ENCODE measurements around the gene WNT8B. TPM values are rescaled to one million over a fixed set of nuclear protein-coding genes. Genes with fewer than 3 reads are reported as not detected.

WNT8B gene
- total RNA-seq, 1 donor from 2014 or later = not detected

DNA sequence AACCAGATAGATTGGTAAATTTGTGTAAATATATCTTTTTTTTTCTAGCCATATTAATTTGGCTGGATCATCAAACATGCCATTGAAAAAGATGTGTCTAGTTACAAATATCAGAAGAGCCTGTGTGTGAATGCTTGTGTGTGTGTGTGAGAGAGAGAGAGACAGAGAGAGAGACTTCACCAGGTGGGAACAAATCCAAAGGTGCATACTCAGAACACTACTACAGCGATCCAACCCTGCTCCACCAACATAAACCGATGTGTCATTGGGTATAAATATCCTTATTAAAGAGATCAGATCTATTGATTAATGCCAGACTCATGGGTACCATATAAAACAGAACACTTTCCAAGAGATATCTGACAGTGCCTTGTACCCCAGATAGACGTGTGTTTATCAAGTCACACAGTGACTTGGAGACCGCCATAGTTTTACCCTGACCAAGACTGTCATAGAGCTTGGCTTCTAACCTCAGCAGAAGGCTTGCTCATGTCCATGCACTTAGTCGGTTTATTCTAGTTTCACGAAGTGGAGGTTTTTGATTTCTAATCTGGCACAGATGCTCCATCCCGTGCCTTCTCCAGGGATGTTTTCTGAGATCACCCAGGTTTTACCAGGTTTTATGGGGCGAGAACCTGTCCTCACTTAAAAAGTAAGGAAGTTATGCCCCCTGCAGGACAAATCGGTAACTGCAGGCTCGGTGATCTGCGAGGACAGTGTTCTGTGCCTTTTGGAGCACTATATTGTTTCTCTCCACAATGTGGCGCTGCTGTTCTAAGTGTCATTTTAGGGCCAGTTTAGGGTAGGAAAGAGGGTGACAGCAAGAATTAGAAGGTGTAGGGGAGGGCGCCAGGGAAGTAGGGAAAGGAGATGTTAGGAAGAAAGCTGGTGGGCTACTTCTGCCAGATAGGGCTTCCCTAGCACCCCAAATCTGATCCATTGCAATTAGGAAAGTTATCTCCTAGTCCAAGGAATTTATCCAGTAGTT is 29.3 kb upstream of the WNT8B start:
- H3K27ac Mint-ChIP-seq (ENCODE audit: unreplicated experiment) = peak overlapping the region; percentile 71
- no peak overlapping the region for H3K4me3 Mint-ChIP-seq (ENCODE audit: unreplicated experiment)

DNA sequence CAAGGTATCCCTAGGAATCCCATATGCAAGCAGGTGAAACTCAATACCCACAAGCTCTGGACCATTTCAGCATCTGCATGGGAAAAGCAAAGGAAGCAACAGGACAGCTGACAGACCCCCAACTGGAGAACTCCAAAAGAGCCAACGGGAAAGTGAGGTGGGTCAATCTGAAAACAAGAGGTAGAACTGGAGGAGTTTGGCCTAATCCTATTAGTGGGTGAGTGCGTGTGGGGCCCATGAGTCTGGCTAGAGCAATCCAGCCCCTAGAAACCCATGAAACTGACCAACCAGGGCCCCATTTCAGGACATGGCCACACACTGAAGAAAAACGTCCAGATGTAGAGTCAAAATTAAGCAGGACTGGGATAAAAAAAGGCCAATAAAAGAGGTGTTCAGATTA is 26.6 kb upstream of the WNT8B start:
- H3K4me1 Mint-ChIP-seq (ENCODE audit: low read depth, unreplicated experiment) = no peaks in the 10 kb centered on the region
- TF ChIP-seq, protein P1, sequence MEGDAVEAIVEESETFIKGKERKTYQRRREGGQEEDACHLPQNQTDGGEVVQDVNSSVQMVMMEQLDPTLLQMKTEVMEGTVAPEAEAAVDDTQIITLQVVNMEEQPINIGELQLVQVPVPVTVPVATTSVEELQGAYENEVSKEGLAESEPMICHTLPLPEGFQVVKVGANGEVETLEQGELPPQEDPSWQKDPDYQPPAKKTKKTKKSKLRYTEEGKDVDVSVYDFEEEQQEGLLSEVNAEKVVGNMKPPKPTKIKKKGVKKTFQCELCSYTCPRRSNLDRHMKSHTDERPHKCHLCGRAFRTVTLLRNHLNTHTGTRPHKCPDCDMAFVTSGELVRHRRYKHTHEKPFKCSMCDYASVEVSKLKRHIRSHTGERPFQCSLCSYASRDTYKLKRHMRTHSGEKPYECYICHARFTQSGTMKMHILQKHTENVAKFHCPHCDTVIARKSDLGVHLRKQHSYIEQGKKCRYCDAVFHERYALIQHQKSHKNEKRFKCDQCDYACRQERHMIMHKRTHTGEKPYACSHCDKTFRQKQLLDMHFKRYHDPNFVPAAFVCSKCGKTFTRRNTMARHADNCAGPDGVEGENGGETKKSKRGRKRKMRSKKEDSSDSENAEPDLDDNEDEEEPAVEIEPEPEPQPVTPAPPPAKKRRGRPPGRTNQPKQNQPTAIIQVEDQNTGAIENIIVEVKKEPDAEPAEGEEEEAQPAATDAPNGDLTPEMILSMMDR (IDR thresholded peaks at IDR 0.05; ENCODE audit: partially characterized antibody, unreplicated experiment) = no peak
- H3K9me3 Mint-ChIP-seq (ENCODE audit: unreplicated experiment) = peaks cover 3% of the 10 kb centered on the region
- H3K27me3 Mint-ChIP-seq (ENCODE audit: unreplicated experiment) = no peaks in the 10 kb centered on the region
- no peak overlapping the region for H3K4me3 Mint-ChIP-seq (ENCODE audit: unreplicated experiment)
- no peaks in the 10 kb centered on the region for H3K36me3 Mint-ChIP-seq (ENCODE audit: unreplicated experiment)
- H3K27ac Mint-ChIP-seq (ENCODE audit: unreplicated experiment) = no peak overlapping the region
- no peak for DNase-seq

More for the DNA sequence above, 29.3 kb upstream of the WNT8B start:
- H3K36me3 Mint-ChIP-seq (ENCODE audit: unreplicated experiment) = no peaks in the 10 kb centered on the region
- peak; percentile 95 for DNase-seq
- H3K27me3 Mint-ChIP-seq (ENCODE audit: unreplicated experiment) = no peaks in the 10 kb centered on the region
- TF ChIP-seq, protein P1 (IDR thresholded peaks at IDR 0.05; ENCODE audit: partially characterized antibody, unreplicated experiment) = peak; percentile 97
- peaks cover 1% of the 10 kb centered on the region for H3K9me3 Mint-ChIP-seq (ENCODE audit: unreplicated experiment)
- H3K4me1 Mint-ChIP-seq (ENCODE audit: low read depth, unreplicated experiment) = no peaks in the 10 kb centered on the region

DNA sequence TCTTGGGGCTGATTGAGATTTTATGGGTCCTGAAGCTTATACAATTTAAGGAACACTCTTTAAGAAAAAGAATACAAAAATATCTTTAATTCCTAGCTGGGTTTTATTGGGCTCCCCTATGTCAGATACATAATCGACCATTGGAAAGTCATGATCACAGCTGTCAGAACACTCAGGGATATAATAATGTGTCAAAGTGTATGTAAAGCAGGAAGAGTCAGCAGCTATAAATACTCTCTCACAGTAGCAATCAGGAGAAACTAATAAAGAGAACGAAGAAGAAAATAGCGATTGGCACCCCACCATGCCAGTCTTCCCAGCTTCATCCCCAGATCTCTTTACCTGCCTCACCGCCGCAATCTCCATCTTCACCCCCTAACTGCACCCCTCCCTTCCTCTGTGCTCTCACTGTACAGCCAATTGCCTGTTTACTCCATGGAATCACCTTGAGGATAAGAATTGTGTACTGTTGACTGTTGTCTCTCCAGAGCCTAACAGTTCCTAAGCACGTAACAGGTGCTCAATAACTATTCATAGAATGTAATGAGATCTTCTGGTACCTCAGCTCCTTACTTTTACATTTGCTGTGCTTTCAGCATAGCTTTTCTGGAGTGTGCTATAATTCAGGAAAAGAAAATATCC is 24.0 kb upstream of the WNT8B start:
- no peak for DNase-seq
- H3K27ac Mint-ChIP-seq (ENCODE audit: unreplicated experiment) = no peak overlapping the region
- peaks cover 3% of the 10 kb centered on the region for H3K9me3 Mint-ChIP-seq (ENCODE audit: unreplicated experiment)
- H3K4me1 Mint-ChIP-seq (ENCODE audit: low read depth, unreplicated experiment) = no peaks in the 10 kb centered on the region
- H3K36me3 Mint-ChIP-seq (ENCODE audit: unreplicated experiment) = no peaks in the 10 kb centered on the region
- TF ChIP-seq, protein P1 (IDR thresholded peaks at IDR 0.05; ENCODE audit: partially characterized antibody, unreplicated experiment) = no peak
- no peak overlapping the region for H3K4me3 Mint-ChIP-seq (ENCODE audit: unreplicated experiment)
- H3K27me3 Mint-ChIP-seq (ENCODE audit: unreplicated experiment) = no peaks in the 10 kb centered on the region

DNA sequence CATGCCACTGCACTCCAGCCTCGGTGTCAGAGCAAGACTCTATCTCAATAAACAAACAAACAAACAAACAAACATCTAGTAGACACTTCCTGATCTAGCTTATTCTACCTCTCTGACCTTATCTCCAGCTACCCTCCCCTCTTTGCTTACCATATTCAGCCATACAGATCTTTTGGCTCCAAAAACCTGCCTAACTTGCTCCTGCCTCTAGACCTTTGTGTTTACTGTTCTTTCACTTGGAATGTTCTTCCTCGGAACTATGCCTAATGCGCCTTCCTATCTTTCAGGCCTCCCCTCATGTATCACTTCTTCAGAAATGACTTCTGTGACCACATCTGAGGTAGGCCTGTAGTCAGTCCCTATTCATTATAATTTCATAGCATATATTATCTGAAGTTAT is 20.3 kb upstream of the WNT8B start:
- no peak overlapping the region for H3K4me3 Mint-ChIP-seq (ENCODE audit: unreplicated experiment)
- DNase-seq = no peak
- no peak overlapping the region for H3K27ac Mint-ChIP-seq (ENCODE audit: unreplicated experiment)
- peaks cover 3% of the 10 kb centered on the region for H3K9me3 Mint-ChIP-seq (ENCODE audit: unreplicated experiment)
- H3K36me3 Mint-ChIP-seq (ENCODE audit: unreplicated experiment) = no peaks in the 10 kb centered on the region
- TF ChIP-seq, protein P1 (IDR thresholded peaks at IDR 0.05; ENCODE audit: partially characterized antibody, unreplicated experiment) = no peak
- H3K27me3 Mint-ChIP-seq (ENCODE audit: unreplicated experiment) = peaks cover 2% of the 10 kb centered on the region
- peaks cover 2% of the 10 kb centered on the region for H3K4me1 Mint-ChIP-seq (ENCODE audit: low read depth, unreplicated experiment)

Data from glutamatergic neuron (in vitro differentiated cells).